ENCODE data around the gene STARD3.

Gene STARD3

GRCh38 chr17:39660011-39660360 is 23.0 kb downstream of the STARD3 start:
- Histone ChIP-seq H3K27me3 (ENCODE audit: control insufficient read depth in 1 of 2, insufficient read depth in 2 of 2, low read length in 2 of 2) (peaks cover 0 to 3% of the 10 kb centered on the region in 2 donors), H3K36me3 (ENCODE audit: insufficient read depth, low read length) (peaks cover 29% of the 10 kb centered on the region), H3K4me1 (ENCODE audit: insufficient read depth, low read length) (no peaks in the 10 kb centered on the region), H3K9ac (ENCODE audit: low read length) (no peak overlapping the region), H3K4me3 (ENCODE audit: low read depth in 1 of 2, low read length in 2 of 2) (no peak overlapping the region), H3K9me3 (ENCODE audit: low read length) (no peaks in the 10 kb centered on the region), H3K27ac (ENCODE audit: low read depth, low read length) (no peak overlapping the region)

- no peak overlapping the region for H3K4me3 ChIP-seq (ENCODE audit: low read depth in 1 of 2, low read length in 2 of 2)
- no peaks in the 10 kb centered on the region for H3K9me3 ChIP-seq (ENCODE audit: low read length)
- peaks cover 29% of the 10 kb centered on the region for H3K36me3 ChIP-seq (ENCODE audit: insufficient read depth, low read length)
- H3K9ac ChIP-seq (ENCODE audit: low read length) = no peak overlapping the region
- H3K4me1 ChIP-seq (ENCODE audit: insufficient read depth, low read length) = no peaks in the 10 kb centered on the region
- H3K27me3 ChIP-seq (ENCODE audit: control insufficient read depth in 1 of 2, insufficient read depth in 2 of 2, low read length in 2 of 2) = peaks cover 0 to 10% of the 10 kb centered on the region in 2 donors
- H3K27ac ChIP-seq (ENCODE audit: low read depth, low read length) = no peak overlapping the region
Measured at GRCh38 chr17:39660397-39661385, 23.7 kb downstream of the STARD3 start.

- Histone ChIP-seq H3K4me1 (ENCODE audit: insufficient read depth, low read length) (no peaks in the 10 kb centered on the region), H3K4me3 (ENCODE audit: low read depth in 1 of 2, low read length in 2 of 2) (no peak overlapping the region), H3K36me3 (ENCODE audit: insufficient read depth, low read length) (peaks cover 29% of the 10 kb centered on the region), H3K27ac (ENCODE audit: low read depth, low read length) (no peak overlapping the region), H3K9me3 (ENCODE audit: low read length) (no peaks in the 10 kb centered on the region), H3K27me3 (ENCODE audit: control insufficient read depth in 1 of 2, insufficient read depth in 2 of 2, low read length in 2 of 2) (peaks cover 6 to 22% of the 10 kb centered on the region in 2 donors), H3K9ac (ENCODE audit: low read length) (no peak overlapping the region)
Measured at GRCh38 chr17:39661744-39662541, 25.0 kb downstream of the STARD3 start.

- no peaks in the 10 kb centered on the region for H3K4me1 ChIP-seq (ENCODE audit: insufficient read depth, low read length)
- H3K27me3 ChIP-seq (ENCODE audit: control insufficient read depth in 1 of 2, insufficient read depth in 2 of 2, low read length in 2 of 2) = peaks cover 11 to 30% of the 10 kb centered on the region in 2 donors
- no peak overlapping the region for H3K27ac ChIP-seq (ENCODE audit: low read depth, low read length)
- no peak overlapping the region for H3K4me3 ChIP-seq (ENCODE audit: low read depth in 1 of 2, low read length in 2 of 2)
- H3K36me3 ChIP-seq (ENCODE audit: insufficient read depth, low read length) = peaks cover 27% of the 10 kb centered on the region
- H3K9ac ChIP-seq (ENCODE audit: low read length) = no peak overlapping the region
- H3K9me3 ChIP-seq (ENCODE audit: low read length) = no peaks in the 10 kb centered on the region
Measured at GRCh38 chr17:39662551-39663339, 25.8 kb downstream of the STARD3 start.

- Histone ChIP-seq H3K27me3 (ENCODE audit: control insufficient read depth in 1 of 2, insufficient read depth in 2 of 2, low read length in 2 of 2) (peaks cover 11 to 35% of the 10 kb centered on the region in 2 donors), H3K36me3 (ENCODE audit: insufficient read depth, low read length) (peaks cover 22% of the 10 kb centered on the region), H3K27ac (ENCODE audit: low read depth, low read length) (no peak overlapping the region), H3K4me3 (ENCODE audit: low read depth in 1 of 2, low read length in 2 of 2) (no peak overlapping the region), H3K4me1 (ENCODE audit: insufficient read depth, low read length) (peaks cover 2% of the 10 kb centered on the region), H3K9me3 (ENCODE audit: low read length) (no peaks in the 10 kb centered on the region), H3K9ac (ENCODE audit: low read length) (no peak overlapping the region)
Measured at GRCh38 chr17:39663340-39663687, 26.4 kb downstream of the STARD3 start.

GRCh38 chr17:39663688-39664580 is 27.0 kb downstream of the STARD3 start:
- H3K9ac ChIP-seq (ENCODE audit: low read length) = no peak overlapping the region
- H3K4me3 ChIP-seq (ENCODE audit: low read depth in 1 of 2, low read length in 2 of 2) = no peak overlapping the region
- H3K4me1 ChIP-seq (ENCODE audit: insufficient read depth, low read length) = peaks cover 6% of the 10 kb centered on the region
- peaks cover 20% of the 10 kb centered on the region for H3K36me3 ChIP-seq (ENCODE audit: insufficient read depth, low read length)
- H3K27ac ChIP-seq (ENCODE audit: low read depth, low read length) = no peak overlapping the region
- H3K9me3 ChIP-seq (ENCODE audit: low read length) = no peaks in the 10 kb centered on the region
- H3K27me3 ChIP-seq (ENCODE audit: control insufficient read depth in 1 of 2, insufficient read depth in 2 of 2, low read length in 2 of 2) = peaks cover 16 to 40% of the 10 kb centered on the region in 2 donors

GRCh38 chr17:39664581-39665561 is 27.9 kb downstream of the STARD3 start, which contains the start of gene TCAP:
TCAP (plus strand) TSS chr17:39665349; CDS start chr17:39665360, 11 bp downstream.
- peaks cover 19% of the 10 kb centered on the region for H3K36me3 ChIP-seq (ENCODE audit: insufficient read depth, low read length)
- no peak within 1 kb of the TSS for H3K27ac ChIP-seq (ENCODE audit: low read depth, low read length)
- H3K9ac ChIP-seq (ENCODE audit: low read length) = no peak within 1 kb of the TSS
- H3K27me3 ChIP-seq (ENCODE audit: control insufficient read depth in 1 of 2, insufficient read depth in 2 of 2, low read length in 2 of 2) = peaks cover 16 to 50% of the 10 kb centered on the region in 2 donors
- H3K9me3 ChIP-seq (ENCODE audit: low read length) = no peaks in the 10 kb centered on the region
- no peak within 1 kb of the TSS for H3K4me3 ChIP-seq (ENCODE audit: low read depth in 1 of 2, low read length in 2 of 2)
- peaks cover 6% of the 10 kb centered on the region for H3K4me1 ChIP-seq (ENCODE audit: insufficient read depth, low read length)

GRCh38 chr17:39665642-39666224 is 28.8 kb downstream of the STARD3 start:
- Histone ChIP-seq H3K36me3 (ENCODE audit: insufficient read depth, low read length) (peaks cover 10% of the 10 kb centered on the region), H3K27me3 (ENCODE audit: control insufficient read depth in 1 of 2, insufficient read depth in 2 of 2, low read length in 2 of 2) (peaks cover 19 to 58% of the 10 kb centered on the region in 2 donors), H3K9ac (ENCODE audit: low read length) (no peak overlapping the region), H3K4me3 (ENCODE audit: low read depth in 1 of 2, low read length in 2 of 2) (no peak overlapping the region), H3K27ac (ENCODE audit: low read depth, low read length) (no peak overlapping the region), H3K4me1 (ENCODE audit: insufficient read depth, low read length) (peaks cover 6% of the 10 kb centered on the region), H3K9me3 (ENCODE audit: low read length) (no peaks in the 10 kb centered on the region)

- Histone ChIP-seq H3K9ac (ENCODE audit: low read length) (no peak overlapping the region), H3K9me3 (ENCODE audit: low read length) (no peaks in the 10 kb centered on the region), H3K27me3 (ENCODE audit: control insufficient read depth in 1 of 2, insufficient read depth in 2 of 2, low read length in 2 of 2) (peaks cover 24 to 63% of the 10 kb centered on the region in 2 donors), H3K4me3 (ENCODE audit: low read depth in 1 of 2, low read length in 2 of 2) (no peak overlapping the region), H3K4me1 (ENCODE audit: insufficient read depth, low read length) (peaks cover 6% of the 10 kb centered on the region), H3K36me3 (ENCODE audit: insufficient read depth, low read length) (peaks cover 8% of the 10 kb centered on the region), H3K27ac (ENCODE audit: low read depth, low read length) (no peak overlapping the region)
Measured at GRCh38 chr17:39666231-39666600, 29.3 kb downstream of the STARD3 start.
